ENCODE data around the gene TMEM174.

Gene TMEM174, protein sequence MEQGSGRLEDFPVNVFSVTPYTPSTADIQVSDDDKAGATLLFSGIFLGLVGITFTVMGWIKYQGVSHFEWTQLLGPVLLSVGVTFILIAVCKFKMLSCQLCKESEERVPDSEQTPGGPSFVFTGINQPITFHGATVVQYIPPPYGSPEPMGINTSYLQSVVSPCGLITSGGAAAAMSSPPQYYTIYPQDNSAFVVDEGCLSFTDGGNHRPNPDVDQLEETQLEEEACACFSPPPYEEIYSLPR

GRCh38 chr5:73172951-73173350, at the start of gene TMEM174:
Gene TMEM174, plus strand, starts transcription at chr5:73173193. Its CDS starts 51 bp downstream, at chr5:73173244.
- DNase-seq: no peak

DNA sequence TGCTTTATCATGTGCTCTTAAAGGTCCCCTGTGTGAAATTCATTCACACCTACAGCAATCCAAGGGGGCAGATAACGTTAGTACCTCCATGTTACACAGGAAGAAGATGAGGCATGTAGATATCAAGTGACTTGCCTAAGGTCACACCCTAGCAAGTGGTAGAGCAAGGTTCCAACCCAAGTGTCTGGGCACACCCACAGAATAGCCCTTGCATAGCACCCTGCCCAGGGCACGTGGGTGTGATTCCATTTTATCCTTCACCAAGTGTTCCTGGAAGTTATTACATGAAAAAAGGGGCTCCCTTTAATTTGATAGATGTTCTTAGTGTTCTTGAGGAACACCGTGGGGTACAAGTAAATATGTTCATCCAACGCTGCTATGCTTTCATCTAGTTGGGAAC, 47.7 kb upstream of the TMEM174 start:
- DNase-seq: no peak

DNA sequence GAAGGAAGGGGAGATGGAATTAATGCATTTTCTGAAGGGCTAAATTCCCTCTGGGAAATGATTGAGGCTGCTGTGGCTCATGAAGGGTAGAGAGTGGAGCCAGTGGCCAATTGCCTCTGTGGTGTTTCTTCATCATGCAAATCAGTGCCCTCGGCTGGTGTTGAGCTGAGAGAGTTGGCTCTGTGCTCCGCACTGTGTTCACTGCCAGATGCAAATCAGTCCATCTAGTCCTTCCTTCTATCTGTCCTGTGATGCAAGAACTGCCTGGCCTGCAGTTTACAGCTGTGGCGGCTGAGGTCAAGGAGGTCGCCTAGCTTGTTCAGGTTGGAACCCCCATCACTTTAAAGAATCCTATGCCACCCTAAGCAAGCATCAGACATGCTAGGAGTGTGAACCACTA, 46.6 kb upstream of the TMEM174 start:
- DNase-seq: no peak

DNA sequence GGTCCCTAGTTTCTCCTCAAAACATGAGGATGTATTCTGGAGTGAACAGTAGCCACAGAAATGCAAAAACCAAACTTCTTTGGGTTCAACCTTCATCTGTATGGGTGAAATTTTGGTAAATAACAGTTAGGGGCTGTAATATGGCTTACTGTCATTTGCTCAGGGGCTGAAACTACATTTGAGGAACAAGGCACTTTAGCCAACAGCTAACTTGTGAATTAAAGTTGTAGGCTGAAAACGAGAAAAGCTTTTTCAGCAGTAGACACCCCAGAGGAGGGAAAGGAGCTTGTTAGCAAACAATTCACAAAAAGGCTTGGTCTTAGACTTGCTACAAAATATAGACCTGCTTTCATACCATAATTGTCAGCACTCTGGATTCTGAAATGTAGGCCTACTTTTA, 46.0 kb upstream of the TMEM174 start:
- DNase-seq: no peak

DNA sequence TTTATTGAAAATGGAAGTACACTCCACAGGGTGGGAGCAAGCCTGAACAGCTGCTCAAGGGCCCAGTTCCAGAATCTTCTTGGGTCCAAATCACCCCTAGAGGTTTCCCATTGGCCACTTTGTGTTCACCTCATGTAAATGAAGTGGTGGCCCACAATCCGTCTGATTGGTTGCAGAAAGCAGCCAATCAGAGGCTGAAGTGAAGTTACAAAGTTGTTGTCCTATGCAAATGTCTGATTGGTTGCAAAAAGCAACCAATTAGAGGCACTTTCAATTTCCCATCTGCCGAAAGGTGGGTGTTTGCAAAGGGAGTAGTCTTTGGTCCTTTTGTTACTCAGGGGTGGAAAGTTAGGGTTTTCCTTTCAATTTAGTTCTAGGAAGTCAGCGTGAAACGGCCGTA, 43.9 kb upstream of the TMEM174 start:
- no peak for DNase-seq

DNA sequence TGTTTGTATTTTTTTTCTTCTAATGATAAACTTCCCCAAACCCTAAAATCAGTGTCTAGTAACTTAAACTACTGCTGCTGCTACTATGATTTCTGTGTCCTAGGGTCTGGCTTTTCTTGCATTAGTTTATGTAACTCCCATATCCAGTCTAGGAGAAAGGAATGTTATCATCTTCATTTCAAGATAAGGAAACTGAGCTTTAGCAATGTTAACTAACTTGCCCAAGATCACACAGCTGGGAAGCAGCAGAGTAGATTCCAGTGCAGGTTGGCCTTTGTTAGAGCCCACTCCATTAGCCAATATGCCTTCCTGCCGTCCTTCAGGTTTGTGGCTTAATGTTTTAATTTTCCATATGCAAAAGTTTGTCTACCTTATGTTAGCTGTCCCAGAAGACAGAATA, 42.2 kb upstream of the TMEM174 start:
- DNase-seq: no peak

- no peak for DNase-seq
These were observed 41.1 kb upstream of the TMEM174 start for GRCh38 chr5:73131711-73132425.

- DNase-seq: no peak
These were observed 40.2 kb upstream of the TMEM174 start for GRCh38 chr5:73132759-73133158.

- no peak for DNase-seq
These were observed 38.0 kb upstream of the TMEM174 start for GRCh38 chr5:73135021-73135420.

GRCh38 chr5:73135429-73136054, 37.5 kb upstream of the TMEM174 start:
- DNase-seq: no peak

DNA sequence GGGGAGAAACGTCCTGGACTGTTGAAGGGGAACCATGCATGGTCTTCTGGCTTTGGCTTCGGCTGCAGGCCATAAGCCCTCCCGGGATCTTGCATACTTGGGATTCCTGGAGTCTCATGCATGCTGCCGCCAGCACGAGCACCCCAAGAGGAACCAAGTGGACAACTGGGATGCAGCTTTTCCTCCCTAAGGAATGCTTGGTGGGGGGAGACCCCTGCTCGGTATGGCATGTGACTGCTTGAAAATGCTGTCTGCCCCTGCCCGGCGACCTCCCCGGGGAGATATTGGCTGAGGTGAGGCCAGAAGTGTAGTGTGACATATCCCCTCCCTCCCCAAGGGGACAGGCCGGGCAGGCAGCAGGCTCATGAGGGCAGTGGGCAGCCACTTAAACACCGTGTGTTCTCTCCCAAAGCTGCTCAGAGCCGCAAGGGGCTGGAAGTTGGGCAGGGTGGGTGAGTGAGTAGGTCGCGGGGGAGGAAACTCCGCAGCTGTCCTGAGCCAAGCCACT, 36.9 kb upstream of the TMEM174 start:
- DNase-seq: no peak

DNA sequence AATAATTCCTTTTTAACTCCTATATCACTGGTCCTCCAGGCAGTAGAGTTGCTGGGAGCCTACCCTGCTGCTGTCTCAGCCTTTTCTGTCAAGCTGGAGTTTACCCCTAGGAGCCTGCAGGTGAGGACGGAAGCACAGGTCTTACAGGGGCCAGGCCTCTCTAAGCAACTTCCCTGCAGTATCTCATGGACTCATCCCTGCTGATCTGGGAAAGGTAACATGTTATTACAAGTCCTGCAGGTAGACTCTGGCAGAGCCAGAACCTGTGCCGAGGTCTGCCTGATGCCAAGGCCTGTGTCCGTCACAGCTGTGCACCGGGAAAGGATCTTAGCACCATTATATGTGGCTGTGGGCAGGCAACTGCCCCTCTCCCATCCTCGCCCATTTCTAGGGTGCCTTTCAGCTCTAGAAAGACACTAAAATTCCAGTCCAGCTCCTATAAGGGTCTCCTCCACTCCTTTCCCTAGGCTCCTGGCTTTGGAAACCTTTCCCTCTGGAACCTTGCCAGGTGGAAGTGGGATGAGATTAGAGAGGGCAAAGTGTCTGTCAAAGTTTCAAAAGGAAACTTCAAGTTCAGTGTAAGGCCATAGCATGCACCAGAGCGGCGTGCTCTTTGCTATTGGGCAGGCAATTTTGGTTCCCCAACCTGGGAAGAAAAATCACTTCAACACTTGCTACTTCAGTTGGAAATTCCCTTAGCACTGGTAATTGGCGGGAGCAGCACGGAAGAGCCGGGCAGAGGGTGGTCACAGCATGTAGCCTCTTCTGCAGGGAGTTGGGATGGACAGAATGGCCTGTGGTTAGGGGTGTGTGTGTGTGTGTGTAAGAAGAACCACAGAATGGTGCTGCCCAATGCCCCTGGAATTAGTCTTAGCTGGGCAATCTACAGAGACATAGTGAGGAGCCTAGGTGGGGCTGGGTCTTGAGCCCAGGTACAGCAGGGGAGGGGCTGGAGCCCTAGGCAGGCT, 35.1 kb upstream of the TMEM174 start:
- no peak for DNase-seq

DNA sequence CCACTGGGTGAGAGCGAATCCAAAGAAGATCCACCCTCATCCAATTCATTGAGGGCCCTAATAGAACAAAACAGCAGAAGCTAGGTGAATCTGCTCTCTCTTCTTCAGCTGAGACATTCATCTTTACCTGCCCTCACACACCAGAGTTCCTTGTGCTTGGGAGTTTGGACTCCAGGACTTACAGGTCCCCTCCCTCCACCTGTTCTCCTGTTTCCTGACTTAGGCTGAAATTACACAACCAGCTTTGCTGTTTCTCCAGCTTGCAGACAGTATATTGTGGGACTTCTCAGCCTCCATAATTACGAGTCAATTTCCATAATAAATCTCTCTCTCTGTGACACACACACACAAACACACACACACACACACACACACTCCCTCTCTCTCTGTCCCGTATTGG, 33.5 kb upstream of the TMEM174 start:
- no peak for DNase-seq

- DNase-seq: no peak
These were observed 32.2 kb upstream of the TMEM174 start for GRCh38 chr5:73140801-73141200.

DNA sequence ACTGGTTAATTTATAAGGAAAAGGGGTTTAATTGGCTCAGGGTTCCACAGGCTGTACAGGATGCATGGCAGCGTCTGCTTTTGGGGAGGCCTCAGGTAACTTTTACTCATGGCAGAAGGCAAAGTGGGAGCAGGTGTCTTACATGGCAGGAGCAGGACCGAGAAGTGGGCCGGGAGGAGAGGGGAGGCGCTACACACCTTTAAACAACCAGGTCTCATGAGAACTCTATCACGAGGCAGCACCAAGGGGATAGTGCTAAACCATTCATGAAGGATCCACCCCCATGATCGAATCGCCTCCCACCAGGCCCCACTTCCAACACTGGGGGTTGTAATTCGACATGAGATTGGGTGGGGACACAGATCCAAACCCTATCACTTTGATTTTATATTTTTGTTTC, 31.0 kb upstream of the TMEM174 start:
- DNase-seq: no peak

- no peak for DNase-seq
These were observed 29.3 kb upstream of the TMEM174 start for GRCh38 chr5:73143716-73144115.

GRCh38 chr5:73149540-73149939, 23.5 kb upstream of the TMEM174 start:
- no peak for DNase-seq

GRCh38 chr5:73150876-73151275, 22.1 kb upstream of the TMEM174 start:
- DNase-seq: no peak

DNA sequence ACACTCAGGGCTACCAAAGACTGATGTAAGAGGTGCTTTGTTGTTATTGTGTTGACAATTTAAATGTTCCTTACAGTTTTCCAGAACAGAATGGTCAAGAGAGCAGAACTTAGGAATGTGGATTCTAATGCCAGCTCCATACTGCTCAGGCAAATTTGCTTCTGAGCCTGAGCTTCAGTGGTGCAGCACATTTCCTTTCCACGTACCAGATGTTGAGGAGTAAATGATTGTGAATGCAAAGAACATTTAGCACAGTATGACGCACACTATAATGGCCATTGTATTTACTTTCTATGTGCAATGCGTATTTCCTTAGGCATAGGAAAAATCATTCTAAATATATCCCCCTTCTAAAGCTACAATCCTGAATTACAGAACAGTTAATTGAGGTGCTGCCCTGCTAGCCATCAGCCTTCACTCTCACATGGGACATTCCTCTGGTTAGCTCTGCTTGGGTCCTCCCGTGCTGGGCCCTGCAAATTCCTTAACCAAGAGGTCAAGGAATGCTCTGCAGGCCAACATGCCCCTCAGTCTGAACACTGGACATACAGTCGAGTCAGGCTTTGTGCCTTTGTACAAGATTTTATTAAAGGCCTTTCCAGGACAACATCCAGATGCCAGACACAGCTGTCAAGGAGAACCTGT, 21.1 kb upstream of the TMEM174 start:
- DNase-seq: no peak

DNA sequence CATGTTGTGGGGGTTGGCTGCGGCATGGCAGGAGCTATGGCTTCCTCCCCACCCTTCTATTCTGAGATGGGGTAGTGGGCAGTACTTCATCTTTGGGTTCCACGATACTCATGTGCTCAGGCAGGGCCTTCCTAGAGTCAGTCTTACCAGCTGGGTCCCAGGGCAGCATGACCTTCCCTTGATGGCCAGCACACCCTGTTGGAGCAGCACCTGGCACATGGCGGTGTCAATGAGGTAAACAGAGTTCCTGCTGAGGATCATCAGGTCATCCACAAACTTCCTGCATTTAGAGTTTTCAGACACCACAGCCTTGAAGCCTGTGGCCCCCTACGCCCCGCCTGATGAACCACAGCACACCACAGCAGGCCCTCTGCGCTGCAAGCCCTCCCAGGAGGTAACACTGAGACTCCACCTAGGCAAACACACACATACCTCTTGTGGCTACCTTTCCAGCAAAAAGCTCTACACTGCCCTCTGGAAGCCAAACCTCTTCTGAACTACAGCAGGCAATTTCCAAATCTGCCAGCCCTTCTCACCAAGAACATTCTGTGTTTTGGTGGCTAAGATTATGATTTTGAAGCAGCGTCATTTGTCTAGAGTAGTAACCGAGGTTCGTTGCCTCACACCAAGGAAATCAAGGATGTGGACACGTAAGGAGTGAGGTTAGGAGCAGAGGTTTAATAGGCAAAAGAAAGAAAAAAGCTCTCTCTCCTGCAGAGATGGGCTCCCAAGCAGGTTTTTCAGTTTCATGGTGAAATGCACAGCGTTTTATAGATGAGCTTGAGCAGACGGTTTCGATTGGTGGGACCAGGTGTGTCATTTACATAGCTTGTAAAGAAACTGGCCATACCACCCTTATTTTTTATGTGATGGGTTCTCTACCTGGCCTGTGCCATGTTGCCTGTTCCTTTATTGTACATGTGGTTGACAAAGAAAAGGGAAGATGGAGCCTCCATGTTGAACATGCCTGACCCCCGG, 20.3 kb upstream of the TMEM174 start:
- DNase-seq: no peak

DNA sequence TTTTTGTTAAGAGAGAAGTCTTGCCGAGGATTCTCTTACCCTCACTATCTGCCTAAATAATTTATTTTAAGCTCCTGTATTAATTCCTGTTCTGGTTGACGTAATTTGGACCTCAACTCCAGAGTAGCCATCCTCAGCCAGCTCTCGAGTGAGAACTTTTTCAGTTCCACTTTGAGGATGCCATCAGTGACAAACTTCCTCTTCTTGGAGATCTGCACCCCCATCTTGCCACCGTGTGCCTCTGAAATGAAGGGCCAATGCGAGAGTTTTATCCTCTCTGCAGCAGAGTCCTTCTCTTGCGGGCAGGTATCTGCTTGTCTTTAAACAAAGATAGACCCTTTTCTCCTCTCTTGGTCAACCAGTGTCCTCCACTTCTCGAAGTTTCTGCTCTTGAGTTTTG, 19.5 kb upstream of the TMEM174 start:
- no peak for DNase-seq
